K562 (cell line): ENCODE data around the gene SKAP1.

Experiments used
- EZH2 ChIP-seq: IDR thresholded peaks from 2 replicates; pipeline ENCODE4 v1.6.1; 2012; ENCODE audit warnings: low read depth, mild to moderate bottlenecking, inconsistent platforms, low read length, borderline replicate concordance
- HNRNPLL ChIP-seq: fragments of 200-400 bp; formaldehyde crosslinking; IDR thresholded peaks from 2 replicates; pipeline ENCODE4 v1.6.1; 2017; ENCODE audit warnings: low read length, low read depth, mild to moderate bottlenecking; ENCODE audit not compliant: poor library complexity, severe bottlenecking
- MTF1 ChIP-seq: fragments of 250-450 bp; sonication (Bioruptor Pico); IDR thresholded peaks from 2 replicates; pipeline ENCODE4 v1.9.0; 2021; ENCODE audit warnings: moderate library complexity, mild to moderate bottlenecking, inconsistent platforms, borderline replicate concordance
- RFX5 ChIP-seq: IDR thresholded peaks from 2 replicates; pipeline ENCODE4 v1.6.1; 2011; ENCODE audit warnings: low read depth, mild to moderate bottlenecking, improper control_type of control experiment, low read length
- U2AF1 ChIP-seq: fragments of 200-400 bp; formaldehyde crosslinking; optimal IDR thresholded peaks from 2 replicates; pipeline ENCODE3; 2017; ENCODE audit warnings: mild to moderate bottlenecking, low read depth, low read length, moderate library complexity
- VEZF1 ChIP-seq: fragments of 200-800 bp; sonication (Bioruptor generic); IDR thresholded peaks from 2 replicates; pipeline ENCODE4 v1.6.1; 2017; ENCODE audit warnings: missing genetic modification characterization, missing compliant biosample characterization
- ZNF224 ChIP-seq: sonication (generic); formaldehyde crosslinking; IDR thresholded peaks from 2 replicates; pipeline ENCODE4 v1.8.0; 2022; ENCODE audit warnings: mild to moderate bottlenecking, missing genetic modification reagents
- ZNF274 ChIP-seq: IDR thresholded peaks from 2 replicates; pipeline ENCODE4 v1.6.1; 2011; ENCODE audit warnings: low read depth, mild to moderate bottlenecking, low read length, moderate library complexity, borderline replicate concordance
- ZNF668 ChIP-seq: fragments of 250-450 bp; sonication (Bioruptor Pico); IDR thresholded peaks from 2 replicates; pipeline ENCODE4 v1.8.0; 2022; ENCODE audit warnings: mild to moderate bottlenecking, inconsistent platforms
- ZNF717 ChIP-seq: fragments of 250-450 bp; sonication (Bioruptor Pico); IDR thresholded peaks from 2 replicates; pipeline ENCODE4 v1.5.0; 2021
- ZNF79 ChIP-seq: fragments of 250-450 bp; sonication (Bioruptor Pico); IDR thresholded peaks from 2 replicates; pipeline ENCODE4 v1.4.0; 2020; ENCODE audit warnings: low read depth, mild to moderate bottlenecking, moderate library complexity
- TF ChIP-seq, protein P1 (sequence below), 3 experiments: IDR thresholded peaks in 2 of 3; conservative IDR thresholded peaks in 1 of 3; 2 replicates each; pipeline ENCODE4 v1.5.1; 2011 to 2012; ENCODE audit warnings: low read length in 3 of 3, mild to moderate bottlenecking in 3 of 3, control low read depth in 2 of 3, improper control_type of control experiment in 1 of 3, inconsistent platforms in 1 of 3, low read depth in 1 of 3, mixed read lengths in 1 of 3, moderate library complexity in 1 of 3; ENCODE audit not compliant: insufficient read depth in 2 of 3
- TF ChIP-seq, protein P2 (sequence below): sonication (generic); formaldehyde crosslinking; IDR thresholded peaks from 2 replicates; pipeline ENCODE4 v1.8.1; 2023; ENCODE audit warnings: mild to moderate bottlenecking, missing genetic modification reagents

- TF ChIP-seq U2AF1 (no peak), HNRNPLL (no peak), ZNF224 (CRISPR knock-in tag) (no peak), MTF1 (CRISPR knock-in tag) (no peak), ZNF274 (no peak), VEZF1 (CRISPR knock-in tag) (no peak), ZNF668 (CRISPR knock-in tag) (no peak), ZNF79 (CRISPR knock-in tag) (no peak), EZH2 (no peak), RFX5 (no peak), ZNF717 (CRISPR knock-in tag) (no peak)
- TF ChIP-seq, protein P1, sequence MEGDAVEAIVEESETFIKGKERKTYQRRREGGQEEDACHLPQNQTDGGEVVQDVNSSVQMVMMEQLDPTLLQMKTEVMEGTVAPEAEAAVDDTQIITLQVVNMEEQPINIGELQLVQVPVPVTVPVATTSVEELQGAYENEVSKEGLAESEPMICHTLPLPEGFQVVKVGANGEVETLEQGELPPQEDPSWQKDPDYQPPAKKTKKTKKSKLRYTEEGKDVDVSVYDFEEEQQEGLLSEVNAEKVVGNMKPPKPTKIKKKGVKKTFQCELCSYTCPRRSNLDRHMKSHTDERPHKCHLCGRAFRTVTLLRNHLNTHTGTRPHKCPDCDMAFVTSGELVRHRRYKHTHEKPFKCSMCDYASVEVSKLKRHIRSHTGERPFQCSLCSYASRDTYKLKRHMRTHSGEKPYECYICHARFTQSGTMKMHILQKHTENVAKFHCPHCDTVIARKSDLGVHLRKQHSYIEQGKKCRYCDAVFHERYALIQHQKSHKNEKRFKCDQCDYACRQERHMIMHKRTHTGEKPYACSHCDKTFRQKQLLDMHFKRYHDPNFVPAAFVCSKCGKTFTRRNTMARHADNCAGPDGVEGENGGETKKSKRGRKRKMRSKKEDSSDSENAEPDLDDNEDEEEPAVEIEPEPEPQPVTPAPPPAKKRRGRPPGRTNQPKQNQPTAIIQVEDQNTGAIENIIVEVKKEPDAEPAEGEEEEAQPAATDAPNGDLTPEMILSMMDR (IDR thresholded peaks at IDR 0.05 in 2 of 3, conservative IDR thresholded peaks at IDR 0.05 in 1 of 3; ENCODE audit: insufficient read depth in 2 of 3, low read depth in 1 of 3, low read length in 3 of 3), result peak; percentile 80 to 92 (median 83)
- TF ChIP-seq, protein P2, sequence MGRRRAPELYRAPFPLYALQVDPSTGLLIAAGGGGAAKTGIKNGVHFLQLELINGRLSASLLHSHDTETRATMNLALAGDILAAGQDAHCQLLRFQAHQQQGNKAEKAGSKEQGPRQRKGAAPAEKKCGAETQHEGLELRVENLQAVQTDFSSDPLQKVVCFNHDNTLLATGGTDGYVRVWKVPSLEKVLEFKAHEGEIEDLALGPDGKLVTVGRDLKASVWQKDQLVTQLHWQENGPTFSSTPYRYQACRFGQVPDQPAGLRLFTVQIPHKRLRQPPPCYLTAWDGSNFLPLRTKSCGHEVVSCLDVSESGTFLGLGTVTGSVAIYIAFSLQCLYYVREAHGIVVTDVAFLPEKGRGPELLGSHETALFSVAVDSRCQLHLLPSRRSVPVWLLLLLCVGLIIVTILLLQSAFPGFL (CRISPR knock-in tag), result no peak
Measured at GRCh38 chr17:48131216-48131824, 298.7 kb downstream of the SKAP1 start.
